Peyer's patch (tissue), 4 donors: ENCODE results near the gene TMEM14B.

ENCODE experiments used
- CTCF ChIP-seq, 6 experiments: fragments of 450-650 bp in 4 of 6; fragments of 200-600 bp in 2 of 6; sonication (generic) in 1 of 6; IDR thresholded peaks; one replicate each; pipeline ENCODE4 v1.5.1; 2017 to 2019; ENCODE audit warnings: antibody characterized with exemption in 6 of 6, mild to moderate bottlenecking in 3 of 6, moderate library complexity in 1 of 6
- POLR2A ChIP-seq, 2 donors: fragments of 450-650 bp; IDR thresholded peaks; one replicate each; pipeline ENCODE4 v1.5.1; 2017; ENCODE audit warnings: antibody characterized with exemption in 2 of 2, mild to moderate bottlenecking in 2 of 2, moderate library complexity in 2 of 2

GRCh38 chr6:10713962-10714361, 33.6 kb upstream of the TMEM14B start:
- TF ChIP-seq CTCF (IDR thresholded peaks at IDR 0.05) (no peak), POLR2A (IDR thresholded peaks at IDR 0.05) (no peak)
